ENCODE results near the gene RPAIN.

The RPAIN gene

GRCh38 chr17:5379351-5380107, 40.5 kb upstream of the RPAIN start:
- Histone ChIP-seq H2AFZ (ENCODE audit: low read depth) (no peak overlapping the region), H3K79me2 (ENCODE audit: insufficient read depth, low read depth) (no peaks in the 10 kb centered on the region), H4K20me1 (ENCODE audit: insufficient read depth) (no peaks in the 10 kb centered on the region), H3K4me3 (IDR thresholded peaks at IDR 0.05; ENCODE audit: insufficient read depth, low read depth, low read length) (no peak overlapping the region), H3K36me3 (ENCODE audit: insufficient read depth) (no peaks in the 10 kb centered on the region), H3K27me3 (ENCODE audit: insufficient read depth, low read depth) (no peaks in the 10 kb centered on the region), H3K4me1 (ENCODE audit: low read depth, poor library complexity, severe bottlenecking) (no peaks in the 10 kb centered on the region), H3K9ac (no peak overlapping the region), H3K27ac (no peak overlapping the region), H3K4me2 (no peak overlapping the region)
- TF ChIP-seq CTCF (conservative IDR thresholded peaks at IDR 0.05; ENCODE audit: low read depth, low read length), result no peak

GRCh38 chr17:5380491-5381135, 39.4 kb upstream of the RPAIN start:
- H3K79me2 ChIP-seq (ENCODE audit: insufficient read depth, low read depth), result no peaks in the 10 kb centered on the region

GRCh38 chr17:5381542-5381941, 38.4 kb upstream of the RPAIN start:
- no peak overlapping the region for H3K4me2 ChIP-seq
- no peaks in the 10 kb centered on the region for H3K4me1 ChIP-seq (ENCODE audit: low read depth, poor library complexity, severe bottlenecking)
- no peak overlapping the region for H3K4me3 ChIP-seq (IDR thresholded peaks at IDR 0.05; ENCODE audit: insufficient read depth, low read depth, low read length)
- no peak overlapping the region for H3K9ac ChIP-seq
- no peaks in the 10 kb centered on the region for H4K20me1 ChIP-seq (ENCODE audit: insufficient read depth)
- no peaks in the 10 kb centered on the region for H3K79me2 ChIP-seq (ENCODE audit: insufficient read depth, low read depth)
- no peak overlapping the region for H3K27ac ChIP-seq
- no peak overlapping the region for H2AFZ ChIP-seq (ENCODE audit: low read depth)
- H3K27me3 ChIP-seq (ENCODE audit: insufficient read depth, low read depth), result no peaks in the 10 kb centered on the region
- H3K36me3 ChIP-seq (ENCODE audit: insufficient read depth), result no peaks in the 10 kb centered on the region
- no peak for TF ChIP-seq CTCF (conservative IDR thresholded peaks at IDR 0.05; ENCODE audit: low read depth, low read length)

More at GRCh38 chr17:5380491-5381135, 39.4 kb upstream of the RPAIN start:
- TF ChIP-seq CTCF (conservative IDR thresholded peaks at IDR 0.05; ENCODE audit: low read depth, low read length), result no peak
- Histone ChIP-seq H2AFZ (ENCODE audit: low read depth) (no peak overlapping the region), H3K4me3 (IDR thresholded peaks at IDR 0.05; ENCODE audit: insufficient read depth, low read depth, low read length) (no peak overlapping the region), H3K27ac (no peak overlapping the region), H3K27me3 (ENCODE audit: insufficient read depth, low read depth) (no peaks in the 10 kb centered on the region), H4K20me1 (ENCODE audit: insufficient read depth) (no peaks in the 10 kb centered on the region), H3K9ac (no peak overlapping the region), H3K36me3 (ENCODE audit: insufficient read depth) (no peaks in the 10 kb centered on the region), H3K4me2 (no peak overlapping the region), H3K4me1 (ENCODE audit: low read depth, poor library complexity, severe bottlenecking) (no peaks in the 10 kb centered on the region)

GRCh38 chr17:5391678-5392077, 28.3 kb upstream of the RPAIN start:
- Histone ChIP-seq H2AFZ (ENCODE audit: low read depth) (no peak overlapping the region), H3K36me3 (ENCODE audit: insufficient read depth) (no peaks in the 10 kb centered on the region), H4K20me1 (ENCODE audit: insufficient read depth) (no peaks in the 10 kb centered on the region), H3K9ac (no peak overlapping the region), H3K4me3 (IDR thresholded peaks at IDR 0.05; ENCODE audit: insufficient read depth, low read depth, low read length) (no peak overlapping the region), H3K27me3 (ENCODE audit: insufficient read depth, low read depth) (no peaks in the 10 kb centered on the region), H3K4me2 (no peak overlapping the region), H3K27ac (no peak overlapping the region), H3K79me2 (ENCODE audit: insufficient read depth, low read depth) (no peaks in the 10 kb centered on the region), H3K4me1 (ENCODE audit: low read depth, poor library complexity, severe bottlenecking) (no peaks in the 10 kb centered on the region)
- no peak for TF ChIP-seq CTCF (conservative IDR thresholded peaks at IDR 0.05; ENCODE audit: low read depth, low read length)

Measured in KMS-11 (cell line).